HepG2 (cell line): ENCODE data around the gene OSGIN1. TPM values are rescaled to one million over a fixed set of nuclear protein-coding genes. Genes with fewer than 3 reads are reported as not detected.

Experiments
- ATAC-seq: fragments of 200-7000 bp; cut with Tn5 transposase; 3 replicates; pipeline ENCODE4 v1.9.1; 2020; ENCODE audit warnings: mild to moderate bottlenecking, moderate library complexity
- BruUV-seq: library from RNA; stranded (reverse); fragments of 400-500 nt; replicated peaks from 2 replicates; lab custom pipeline; 2021; lab: Mats Ljungman, UMichigan
- CTCF ChIA-PET: fragments of 300-600 bp; formaldehyde crosslinking; extraction: SDS; loops from one replicate; lab custom pipeline; 2021; ENCODE audit warnings: low total read pairs, inconsistent platforms, low intra/inter-chr PET ratio; lab: Yijun Ruan, JAX
- POLR2A ChIA-PET: fragments of 350-600 bp; sonication (Branson Sonifier 250); formaldehyde crosslinking; loops from one replicate; lab custom pipeline; 2020; ENCODE audit warnings: antibody characterized with exemption, inconsistent platforms; lab: Yijun Ruan, JAX
- DNase-seq: peaks from one replicate; pipeline ENCODE4 v3.0.0-alpha.2; 2015; ENCODE audit warnings: low spot score
- FAIRE-seq: peaks from 3 replicates; lab custom pipeline; 2011; peaks lifted over from hg19 to GRCh38; lab: Jason Lieb, UNC
- H2AFZ ChIP-seq: one replicate; pipeline ENCODE4 v1.6.1; 2011; ENCODE audit warnings: low read length, inconsistent platforms
- H3K27ac ChIP-seq: fragments of 300-600 bp; 3 replicates; pipeline ENCODE4 v1.8.0; 2011; ENCODE audit warnings: mixed run types, mild to moderate bottlenecking, mixed read lengths, low read length, inconsistent platforms; ENCODE audit not compliant: insufficient read depth; ENCODE audit errors: extremely low read length
- H3K27me3 ChIP-seq, 2 experiments: fragments of 200-600 bp in 1 of 2; 2 replicates in 1 of 2; 3 replicates in 1 of 2; pipeline versions ENCODE4 v1.6.0 to v1.8.0; 2011; ENCODE audit warnings: low read length in 2 of 2, mild to moderate bottlenecking in 2 of 2, moderate library complexity in 2 of 2, inconsistent platforms in 1 of 2; ENCODE audit not compliant: insufficient read depth in 2 of 2, control insufficient read depth in 1 of 2
- H3K36me3 ChIP-seq, 2 experiments: fragments of 200-600 bp in 1 of 2; replicated peaks in 1 of 2; 2 replicates in 1 of 2; 3 replicates in 1 of 2; pipeline versions ENCODE4 v1.5.1 to v1.8.0; 2011; ENCODE audit warnings: low read length in 2 of 2, inconsistent platforms in 1 of 2; ENCODE audit not compliant: insufficient read depth in 2 of 2, control insufficient read depth in 1 of 2
- H3K4me1 ChIP-seq: 2 replicates; pipeline ENCODE4 v1.5.1; 2012; ENCODE audit warnings: low read length, inconsistent platforms; ENCODE audit not compliant: insufficient read depth
- H3K4me2 ChIP-seq: 2 replicates; pipeline ENCODE4 v1.6.0; 2011; ENCODE audit warnings: low read depth, low read length, inconsistent platforms
- H3K4me3 ChIP-seq, 3 experiments: fragments of 200-600 bp in 1 of 3; sonication (generic), shearing (Covaris generic) in 1 of 3; replicated peaks in 1 of 3; 2 replicates each; pipeline ENCODE4 v1.5.1; 2011 to 2016; ENCODE audit warnings: low read length in 3 of 3, inconsistent platforms in 2 of 3, low read depth in 2 of 3, mild to moderate bottlenecking in 2 of 3, control low read depth in 1 of 3, mixed read lengths in 1 of 3; ENCODE audit not compliant: insufficient read depth in 1 of 3
- H3K79me2 ChIP-seq: one replicate; pipeline ENCODE4 v1.6.1; 2011; ENCODE audit warnings: low read length, inconsistent platforms; ENCODE audit not compliant: insufficient read depth
- H3K9ac ChIP-seq: 2 replicates; pipeline ENCODE4 v1.6.0; 2011; ENCODE audit warnings: mild to moderate bottlenecking, low read depth, low read length, inconsistent platforms; ENCODE audit not compliant: insufficient read depth
- H3K9me3 ChIP-seq: 2 replicates; pipeline ENCODE4 v1.5.1; 2012; ENCODE audit warnings: mild to moderate bottlenecking, low read length
- H4K20me1 ChIP-seq: 2 replicates; pipeline ENCODE4 v1.6.0; 2011; ENCODE audit warnings: inconsistent platforms, mild to moderate bottlenecking, low read length, moderate library complexity; ENCODE audit not compliant: insufficient read depth
- IRF9 ChIP-seq: sonication (generic); formaldehyde crosslinking; IDR thresholded peaks from 2 replicates; pipeline ENCODE4 v1.8.0; 2022; ENCODE audit warnings: missing genetic modification reagents, mild to moderate bottlenecking, borderline replicate concordance
- ISL2 ChIP-seq: sonication (generic); formaldehyde crosslinking; IDR thresholded peaks from 2 replicates; pipeline ENCODE4 v1.5.0; 2020; ENCODE audit warnings: missing genetic modification reagents
- PTBP1 ChIP-seq: fragments of 200-400 bp; formaldehyde crosslinking; IDR thresholded peaks from 2 replicates; pipeline ENCODE4 v1.6.1; 2018; ENCODE audit warnings: low read length, low read depth; ENCODE audit not compliant: poor library complexity, severe bottlenecking
- SP1 ChIP-seq, 2 experiments: fragments of 450-650 bp in 1 of 2; sonication (generic) in 1 of 2; formaldehyde crosslinking in 1 of 2; IDR thresholded peaks; 2 replicates each; pipeline versions ENCODE4 v1.4.0 to v1.6.1; 2016 to 2020; ENCODE audit warnings: missing genetic modification reagents in 1 of 2
- TCF7L2 ChIP-seq: IDR thresholded peaks from 2 replicates; pipeline ENCODE4 v1.6.1; 2011; ENCODE audit warnings: mild to moderate bottlenecking, low read depth, low read length, moderate library complexity
- ZNF687 ChIP-seq: sonication (generic); formaldehyde crosslinking; IDR thresholded peaks from 2 replicates; pipeline ENCODE4 v1.5.1; 2020; ENCODE audit warnings: mild to moderate bottlenecking, missing genetic modification reagents, moderate library complexity
- WGBS: methylation state at CpG from one replicate; pipeline ENCODE4 v1.1.6; 2017; ENCODE audit warnings: low lambda C conversion rate; 5-methylcytosine and 5-hydroxymethylcytosine counted together
- in situ Hi-C: cut with HindIII; loops from 2 replicates; pipeline ENCODE4 v1.10.0; 2017; ENCODE audit warnings: low pct_unique_long_range_greater_than_20kb; ENCODE audit not compliant: extremely low pct_ligation_motif_present
- intact Hi-C: fragments of 100-400 bp; cut with micrococcal nuclease; formaldehyde crosslinking; loops from one replicate; pipeline ENCODE4 v1.10.0; 2022; ENCODE audit not compliant: unreplicated experiment
- polyA plus RNA-seq, 8 experiments: library from polyadenylated mRNA; depleted of rRNA in 3 of 8; stranded (reverse) in 7 of 8; unstranded in 1 of 8; fragments of >200 nt; fragmentation: Illumina TruSeq in 4 of 8; extraction: Trizol in 4 of 8; gene quantifications; 2 replicates each; pipeline versions ENCODE4 v1.2.1 to v1.2.3, GENCODE V29; 2011 to 2016; ENCODE audit warnings: low read depth in 4 of 8, missing spikeins in 1 of 8, mixed read lengths in 1 of 8; ENCODE audit not compliant: insufficient read depth in 1 of 8
- total RNA-seq, 5 experiments: library from RNA; depleted of rRNA; stranded (reverse); fragments of >200 nt; fragmentation: Illumina TruSeq; extraction: Trizol; gene quantifications; 2 replicates each; pipeline ENCODE4 v1.2.3, GENCODE V29; 2016; ENCODE audit warnings: low read depth in 1 of 5
- TF ChIP-seq, protein P1 (sequence below): sonication (generic); formaldehyde crosslinking; IDR thresholded peaks from 2 replicates; pipeline ENCODE4 v1.9.0; 2021; ENCODE audit warnings: missing genetic modification reagents, mild to moderate bottlenecking, borderline replicate concordance
- TF ChIP-seq, protein P2 (sequence below): sonication (generic); formaldehyde crosslinking; IDR thresholded peaks from 2 replicates; pipeline ENCODE4 v1.5.0; 2020; ENCODE audit warnings: mild to moderate bottlenecking, missing genetic modification reagents, borderline replicate concordance

OSGIN1 gene
- total and polyA plus RNA-seq, 2 of the 13 experiments (the other 11 are each of a cell fraction or from before 2014, with no cell fraction given): 20.5 to 27.1 TPM

GRCh38 chr16:84013787-84014569 is 60.9 kb downstream of the OSGIN1 start (continued):
- TF ChIP-seq, protein P1, sequence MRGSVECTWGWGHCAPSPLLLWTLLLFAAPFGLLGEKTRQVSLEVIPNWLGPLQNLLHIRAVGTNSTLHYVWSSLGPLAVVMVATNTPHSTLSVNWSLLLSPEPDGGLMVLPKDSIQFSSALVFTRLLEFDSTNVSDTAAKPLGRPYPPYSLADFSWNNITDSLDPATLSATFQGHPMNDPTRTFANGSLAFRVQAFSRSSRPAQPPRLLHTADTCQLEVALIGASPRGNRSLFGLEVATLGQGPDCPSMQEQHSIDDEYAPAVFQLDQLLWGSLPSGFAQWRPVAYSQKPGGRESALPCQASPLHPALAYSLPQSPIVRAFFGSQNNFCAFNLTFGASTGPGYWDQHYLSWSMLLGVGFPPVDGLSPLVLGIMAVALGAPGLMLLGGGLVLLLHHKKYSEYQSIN: no peak
- TF ChIP-seq SP1 (IDR thresholded peaks at IDR 0.05) (no peak), SP1 (CRISPR knock-in tag; IDR thresholded peaks at IDR 0.05) (peak; percentile 54; the same call in 1 of the 2 replicates), TCF7L2 (no peak), PTBP1 (no peak), IRF9 (CRISPR knock-in tag) (no peak), ISL2 (CRISPR knock-in tag) (no peak)

DNA sequence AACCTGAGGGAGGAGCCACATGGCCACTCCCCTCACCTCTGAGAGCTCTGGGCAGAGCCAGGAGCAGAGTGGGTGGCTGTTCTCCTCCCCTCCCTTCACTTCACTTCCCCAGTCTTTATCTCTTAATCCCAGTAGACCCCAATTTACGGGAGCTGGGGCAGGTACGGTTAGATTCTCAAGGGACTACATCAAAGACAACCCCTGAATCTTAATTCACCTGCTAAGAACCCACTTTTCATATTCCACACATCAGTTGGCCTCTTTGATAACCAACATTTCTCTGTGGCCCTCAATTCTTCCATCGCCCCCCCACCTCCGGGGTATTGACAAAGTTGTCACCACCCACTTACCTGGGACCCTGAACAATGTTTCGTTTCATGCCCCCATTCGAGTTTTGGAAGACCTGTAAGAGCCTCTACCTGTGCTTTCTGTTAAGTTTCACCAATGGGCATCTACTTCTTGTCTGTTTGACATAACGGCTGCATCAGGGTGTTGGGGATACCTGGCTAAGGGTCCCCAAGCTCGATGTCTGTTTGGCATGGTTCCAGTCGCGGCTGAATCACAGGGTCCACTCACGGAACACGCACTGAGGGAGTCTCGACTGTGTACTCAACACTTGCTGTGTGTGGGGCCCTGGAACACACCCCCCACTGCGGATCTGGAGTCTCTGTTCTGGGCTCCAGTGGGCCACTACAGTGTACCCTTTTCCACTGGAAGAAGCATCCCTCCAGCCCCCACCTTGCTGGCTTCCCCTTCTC is 61.7 kb downstream of the OSGIN1 start:
- no peaks in the 10 kb centered on the region for H3K36me3 ChIP-seq
- no peak for DNase-seq
- H3K9ac ChIP-seq: no peak overlapping the region
- no peak overlapping the region for H2AFZ ChIP-seq
- no peaks in the 10 kb centered on the region for H4K20me1 ChIP-seq
- H3K27me3 ChIP-seq: peaks cover 0 to 13% of the 10 kb centered on the region in 2 experiments; a peak in 2 of 5 replicates
- no peaks in the 10 kb centered on the region for H3K79me2 ChIP-seq
- CTCF ChIA-PET: no interaction called here
- no peak overlapping the region for H3K27ac ChIP-seq
- POLR2A ChIA-PET: interaction anchor here (0.6 to 1.4 kb wide), 6 partner anchors 19 to 773 kb away, joined by 3 to 15 read pairs (median 6); partner anchors contain the start of genes MBTPS1 and OSGIN1
- H3K9me3 ChIP-seq: peaks cover 10% of the 10 kb centered on the region; the same call in 1 of the 2 replicates
- WGBS: 43% methylated on average over 12 of the region's 14 CpGs
- intact Hi-C loops (no loop called here), in situ Hi-C loops (no loop called here)
- ATAC-seq: no peak
- peak overlapping the region in 1 of 3 experiments; percentile 6; a peak in 1 of 6 replicates for H3K4me3 ChIP-seq
- no TSS peak for BruUV-seq
- peaks cover 16% of the 10 kb centered on the region for H3K4me1 ChIP-seq
- no peak for FAIRE-seq
- H3K4me2 ChIP-seq: peak overlapping the region; percentile 15; the same call in 1 of the 2 replicates
- TF ChIP-seq, protein P2, sequence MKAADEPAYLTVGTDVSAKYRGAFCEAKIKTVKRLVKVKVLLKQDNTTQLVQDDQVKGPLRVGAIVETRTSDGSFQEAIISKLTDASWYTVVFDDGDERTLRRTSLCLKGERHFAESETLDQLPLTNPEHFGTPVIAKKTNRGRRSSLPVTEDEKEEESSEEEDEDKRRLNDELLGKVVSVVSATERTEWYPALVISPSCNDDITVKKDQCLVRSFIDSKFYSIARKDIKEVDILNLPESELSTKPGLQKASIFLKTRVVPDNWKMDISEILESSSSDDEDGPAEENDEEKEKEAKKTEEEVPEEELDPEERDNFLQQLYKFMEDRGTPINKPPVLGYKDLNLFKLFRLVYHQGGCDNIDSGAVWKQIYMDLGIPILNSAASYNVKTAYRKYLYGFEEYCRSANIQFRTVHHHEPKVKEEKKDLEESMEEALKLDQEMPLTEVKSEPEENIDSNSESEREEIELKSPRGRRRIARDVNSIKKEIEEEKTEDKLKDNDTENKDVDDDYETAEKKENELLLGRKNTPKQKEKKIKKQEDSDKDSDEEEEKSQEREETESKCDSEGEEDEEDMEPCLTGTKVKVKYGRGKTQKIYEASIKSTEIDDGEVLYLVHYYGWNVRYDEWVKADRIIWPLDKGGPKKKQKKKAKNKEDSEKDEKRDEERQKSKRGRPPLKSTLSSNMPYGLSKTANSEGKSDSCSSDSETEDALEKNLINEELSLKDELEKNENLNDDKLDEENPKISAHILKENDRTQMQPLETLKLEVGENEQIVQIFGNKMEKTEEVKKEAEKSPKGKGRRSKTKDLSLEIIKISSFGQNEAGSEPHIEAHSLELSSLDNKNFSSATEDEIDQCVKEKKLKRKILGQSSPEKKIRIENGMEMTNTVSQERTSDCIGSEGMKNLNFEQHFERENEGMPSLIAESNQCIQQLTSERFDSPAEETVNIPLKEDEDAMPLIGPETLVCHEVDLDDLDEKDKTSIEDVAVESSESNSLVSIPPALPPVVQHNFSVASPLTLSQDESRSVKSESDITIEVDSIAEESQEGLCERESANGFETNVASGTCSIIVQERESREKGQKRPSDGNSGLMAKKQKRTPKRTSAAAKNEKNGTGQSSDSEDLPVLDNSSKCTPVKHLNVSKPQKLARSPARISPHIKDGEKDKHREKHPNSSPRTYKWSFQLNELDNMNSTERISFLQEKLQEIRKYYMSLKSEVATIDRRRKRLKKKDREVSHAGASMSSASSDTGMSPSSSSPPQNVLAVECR: no peak
- TF ChIP-seq ZNF687 (CRISPR knock-in tag): 0 out of 2 replicates have a peak, but pooled peaks have one; percentile 3
